GM12878 (cell line): ENCODE data around the gene SEC16A. TPM values are rescaled to one million over a fixed set of nuclear protein-coding genes. Genes with fewer than 3 reads are reported as not detected.
A peak's percentile ranks its signal among the peaks of the same experiment; 100 is the strongest.

ENCODE experiments used
- ATAC-seq: fragments of 200-7000 bp; cut with Tn5 transposase; 3 replicates; pipeline ENCODE4 v1.9.1; 2020; ENCODE audit warnings: mild to moderate bottlenecking, moderate library complexity
- BruUV-seq: library from RNA; stranded (reverse); fragments of 400-500 nt; replicated peaks from 2 replicates; lab custom pipeline; 2021; lab: Mats Ljungman, UMichigan
- CTCF ChIA-PET: fragments of 300-600 bp; sonication (Branson Sonifier 250); formaldehyde crosslinking; extraction: SDS; loops from one replicate; lab custom pipeline; 2021; ENCODE audit warnings: inconsistent platforms; lab: Yijun Ruan, JAX
- POLR2A ChIA-PET: fragments of 350-600 bp; formaldehyde crosslinking; extraction: SDS; loops from one replicate; lab custom pipeline; 2021; ENCODE audit warnings: inconsistent platforms; lab: Charles Lee
- RAD21 ChIA-PET: fragments of 300-600 bp; sonication (Branson Sonifier 250); formaldehyde crosslinking; loops from one replicate; lab custom pipeline; 2023; ENCODE audit warnings: antibody characterized with exemption; ENCODE audit not compliant: unreplicated experiment; lab: Charles Lee
- SMC1A ChIA-PET: fragments of 300-600 bp; sonication (Branson Sonifier 250); formaldehyde crosslinking; loops from one replicate; lab custom pipeline; 2023; ENCODE audit not compliant: unreplicated experiment, uncharacterized antibody; lab: Charles Lee
- DNase-seq: peaks from one replicate; pipeline ENCODE4 v3.0.0-alpha.2; 2011; ENCODE audit warnings: low read depth, low spot score
- FAIRE-seq: peaks from 3 replicates; lab custom pipeline; 2011; peaks lifted over from hg19 to GRCh38; lab: Jason Lieb, UNC
- H2AFZ ChIP-seq: 2 replicates; pipeline ENCODE4 v1.6.0; 2011; ENCODE audit warnings: low read depth, low read length, control low read depth; ENCODE audit not compliant: control insufficient read depth
- H3K27ac ChIP-seq: 2 replicates; pipeline ENCODE4 v1.5.1; 2011; ENCODE audit warnings: control low read depth; ENCODE audit not compliant: control insufficient read depth, insufficient read depth
- H3K27me3 ChIP-seq, 2 experiments: replicated peaks in 1 of 2; 2 replicates each; pipeline versions ENCODE4 v1.6.0 to v1.6.1; 2011; ENCODE audit warnings: low read length in 1 of 2; ENCODE audit not compliant: control insufficient read depth in 2 of 2, insufficient read depth in 2 of 2
- H3K36me3 ChIP-seq, 2 experiments: 2 replicates each; pipeline ENCODE4 v1.5.1; 2011; ENCODE audit warnings: low read length in 1 of 2; ENCODE audit not compliant: control insufficient read depth in 2 of 2, insufficient read depth in 2 of 2
- H3K4me1 ChIP-seq: 2 replicates; pipeline ENCODE4 v1.6.1; 2011; ENCODE audit warnings: mild to moderate bottlenecking, low read length, moderate library complexity, mixed read lengths; ENCODE audit not compliant: control insufficient read depth, insufficient read depth
- H3K4me2 ChIP-seq: 2 replicates; pipeline ENCODE4 v1.6.0; 2011; ENCODE audit warnings: control low read depth; ENCODE audit not compliant: control insufficient read depth, insufficient read depth
- H3K4me3 ChIP-seq: fragments of 200-600 bp; sonication (generic); 2 replicates; pipeline ENCODE4 v1.5.1; 2016
- H3K79me2 ChIP-seq: 2 replicates; pipeline ENCODE4 v1.6.0; 2011; ENCODE audit warnings: low read length; ENCODE audit not compliant: control insufficient read depth, insufficient read depth
- H3K9ac ChIP-seq: 2 replicates; pipeline ENCODE4 v1.8.0; 2011; ENCODE audit warnings: low read length, control low read depth, mixed read lengths; ENCODE audit not compliant: control insufficient read depth, insufficient read depth
- H3K9me3 ChIP-seq: replicated peaks from 3 replicates; pipeline ENCODE4 v1.5.1; 2011; ENCODE audit warnings: mild to moderate bottlenecking, low read length; ENCODE audit not compliant: control insufficient read depth, insufficient read depth
- H4K20me1 ChIP-seq: 2 replicates; pipeline ENCODE4 v1.6.0; 2011; ENCODE audit not compliant: control insufficient read depth, insufficient read depth
- CBFB ChIP-seq: IDR thresholded peaks from 2 replicates; pipeline ENCODE4 v1.6.1; 2016; ENCODE audit warnings: antibody characterized with exemption, low read depth
- CHD1 ChIP-seq: IDR thresholded peaks from 2 replicates; pipeline ENCODE4 v1.6.1; 2012; ENCODE audit warnings: low read depth, low read length, improper control_type of control experiment
- CHD4 ChIP-seq: fragments of 200-600 bp; sonication (generic); IDR thresholded peaks from 2 replicates; pipeline ENCODE4 v1.6.1; 2016; ENCODE audit warnings: mild to moderate bottlenecking
- HDGF ChIP-seq: fragments of 450-650 bp; IDR thresholded peaks from 2 replicates; pipeline ENCODE4 v1.6.1; 2016; ENCODE audit warnings: antibody characterized with exemption
- IKZF2 ChIP-seq, 2 experiments: fragments of 450-650 bp; IDR thresholded peaks; 2 replicates each; pipeline ENCODE4 v1.6.1; 2017; ENCODE audit warnings: mild to moderate bottlenecking in 2 of 2, moderate library complexity in 2 of 2
- MEF2B ChIP-seq: fragments of 450-650 bp; IDR thresholded peaks from 2 replicates; pipeline ENCODE4 v1.6.1; 2018; ENCODE audit warnings: mild to moderate bottlenecking, moderate library complexity; ENCODE audit not compliant: partially characterized antibody, poor library complexity, severe bottlenecking
- RAD21 ChIP-seq: IDR thresholded peaks from 2 replicates; pipeline ENCODE4 v1.6.1; 2011; ENCODE audit warnings: mild to moderate bottlenecking, low read depth, low read length, moderate library complexity; ENCODE audit not compliant: insufficient read depth
- SIX5 ChIP-seq: IDR thresholded peaks from 2 replicates; pipeline ENCODE4 v1.6.1; 2011; ENCODE audit warnings: mild to moderate bottlenecking, low read depth, low read length, moderate library complexity; ENCODE audit not compliant: severe bottlenecking
- SMAD1 ChIP-seq: fragments of 450-650 bp; IDR thresholded peaks from 2 replicates; pipeline ENCODE4 v1.6.1; 2018; ENCODE audit warnings: mild to moderate bottlenecking, low read depth; ENCODE audit not compliant: partially characterized antibody
- ZBED1 ChIP-seq: IDR thresholded peaks from 2 replicates; pipeline ENCODE4 v1.6.1; 2016; ENCODE audit warnings: borderline replicate concordance
- WGBS: methylation state at CpG from one replicate; pipeline ENCODE4 v1.1.6; 2016; ENCODE audit warnings: low lambda C conversion rate; ENCODE audit not compliant: insufficient replicate concordance, insufficient coverage; ENCODE audit errors: missing lambda C conversion rate; 5-methylcytosine and 5-hydroxymethylcytosine counted together
- in situ Hi-C: fragments of 300-500 bp; cut with MboI; formaldehyde crosslinking; loops from 9 replicates; pipeline ENCODE4 v1.14.3; 2018; ENCODE audit warnings: mixed read lengths
- intact Hi-C: fragments of 100-400 bp; cut with micrococcal nuclease; formaldehyde crosslinking; loops from one replicate; pipeline ENCODE4 v1.14.2; 2022; ENCODE audit not compliant: unreplicated experiment
- polyA plus RNA-seq, 11 experiments: library from polyadenylated mRNA; depleted of rRNA in 4 of 11; unstranded in 6 of 11; stranded (reverse) in 5 of 11; fragments of >200 nt; fragmentation: Nextera tagmentation in 4 of 11; fragmentation: Illumina TruSeq in 1 of 11; extraction: Ambion mirVana in 4 of 11; extraction: Trizol in 1 of 11; gene quantifications; 1 replicate in 1 of 11; 2 replicates in 10 of 11; pipeline versions ENCODE4 v1.2.1 to v1.2.3, GENCODE V29; 2011 to 2016; ENCODE audit warnings: inconsistent platforms in 2 of 11, missing spikeins in 2 of 11, low read depth in 1 of 11
- total RNA-seq, 4 experiments: library from RNA; depleted of rRNA in 3 of 4; stranded (reverse); fragments of >200 nt in 3 of 4; fragmentation: Illumina TruSeq in 1 of 4; extraction: Trizol in 1 of 4; gene quantifications; 2 replicates each; pipeline versions ENCODE4 v1.2.1 to v1.2.3, GENCODE V29; 2013 to 2021
- TF ChIP-seq, protein P1 (sequence below): fragments of 450-650 bp; IDR thresholded peaks from 2 replicates; pipeline ENCODE4 v1.6.1; 2014; ENCODE audit warnings: mild to moderate bottlenecking
- TF ChIP-seq, protein P2 (sequence below): fragments of 450-650 bp; IDR thresholded peaks from 2 replicates; pipeline ENCODE4 v1.6.1; 2017; ENCODE audit warnings: low read depth, mild to moderate bottlenecking, moderate library complexity
- TF ChIP-seq, protein P3 (sequence below): fragments of 150-350 bp; IDR thresholded peaks from 2 replicates; pipeline ENCODE4 v1.6.1; 2014; ENCODE audit warnings: mild to moderate bottlenecking, low read depth, low read length
- TF ChIP-seq, protein P4 (sequence below): fragments of 450-650 bp; IDR thresholded peaks from 2 replicates; pipeline ENCODE4 v1.6.1; 2017; ENCODE audit warnings: mild to moderate bottlenecking

Gene SEC16A
- total and polyA plus RNA-seq, 10 of the 15 experiments (the other 5 are each of a cell fraction or from before 2014, with no cell fraction given), result 9.9 to 59.1 (median 21.7) TPM

DNA sequence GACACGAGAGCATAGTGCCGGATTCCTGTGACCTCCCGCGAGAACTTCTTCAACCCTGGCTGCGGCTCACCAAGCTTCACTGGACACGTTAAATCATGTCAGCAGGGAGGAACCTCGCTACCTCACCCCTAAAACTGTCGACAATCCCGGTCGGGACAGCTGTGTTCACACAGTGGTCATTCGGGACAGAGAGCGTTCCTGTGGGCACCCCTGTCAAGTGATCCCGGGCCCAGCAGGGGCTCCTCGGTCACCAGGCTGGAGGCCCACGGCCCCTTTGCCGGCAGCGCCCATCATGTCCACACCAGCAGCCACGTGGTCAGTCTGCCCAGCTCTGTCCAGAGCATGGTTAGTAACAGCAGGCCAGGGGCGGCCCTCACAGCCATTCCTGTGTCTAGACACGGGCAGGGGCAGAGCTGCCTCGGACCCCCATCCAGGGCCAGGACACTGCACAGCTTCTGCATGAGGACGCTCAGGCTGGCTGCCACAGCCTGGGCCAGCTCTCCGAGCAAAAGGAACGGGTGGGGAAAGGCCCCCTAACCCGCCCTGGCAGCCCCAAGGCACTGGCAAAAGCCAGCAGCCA lies 46.7 kb downstream of the SEC16A start:
- no peak overlapping the region for H3K27ac ChIP-seq
- H3K4me3 ChIP-seq, result no peak overlapping the region
- in situ Hi-C loops (no loop called here), intact Hi-C loops (no loop called here)
- ChIA-PET RAD21 (interaction anchor here (1.0 kb wide), 1 partner anchor 23 kb away, joined by 3 read pairs; no protein-coding TSS in a partner anchor), SMC1A (interaction anchor here (1.3 kb wide), 1 partner anchor 27 kb away, joined by 3 read pairs; no protein-coding TSS in a partner anchor), CTCF (interaction anchor here (1.6 kb wide), 1 partner anchor 44 kb away, joined by 4 read pairs; no protein-coding TSS in a partner anchor), POLR2A (no interaction called here)
- ATAC-seq (no peak), FAIRE-seq (no peak), DNase-seq (no peak)
- WGBS, result 93% methylated on average over 25 of the region's 25 CpGs
- peaks cover 6% of the 10 kb centered on the region; the same call in 1 of the 2 replicates for H3K4me1 ChIP-seq
- no peak overlapping the region for H3K9ac ChIP-seq
- H3K9me3 ChIP-seq, result no peaks in the 10 kb centered on the region
- H4K20me1 ChIP-seq, result no peaks in the 10 kb centered on the region
- peak overlapping the region; percentile 48 for H3K4me2 ChIP-seq
- H3K36me3 ChIP-seq, result peaks cover 3 to 4% of the 10 kb centered on the region in 2 experiments
- peaks cover 40% of the 10 kb centered on the region for H3K79me2 ChIP-seq
- H3K27me3 ChIP-seq, result no peaks in the 10 kb centered on the region
- no peak overlapping the region for H2AFZ ChIP-seq
- BruUV-seq, result no TSS peak
- TF ChIP-seq RAD21, result no peak
- TF ChIP-seq, protein P1, sequence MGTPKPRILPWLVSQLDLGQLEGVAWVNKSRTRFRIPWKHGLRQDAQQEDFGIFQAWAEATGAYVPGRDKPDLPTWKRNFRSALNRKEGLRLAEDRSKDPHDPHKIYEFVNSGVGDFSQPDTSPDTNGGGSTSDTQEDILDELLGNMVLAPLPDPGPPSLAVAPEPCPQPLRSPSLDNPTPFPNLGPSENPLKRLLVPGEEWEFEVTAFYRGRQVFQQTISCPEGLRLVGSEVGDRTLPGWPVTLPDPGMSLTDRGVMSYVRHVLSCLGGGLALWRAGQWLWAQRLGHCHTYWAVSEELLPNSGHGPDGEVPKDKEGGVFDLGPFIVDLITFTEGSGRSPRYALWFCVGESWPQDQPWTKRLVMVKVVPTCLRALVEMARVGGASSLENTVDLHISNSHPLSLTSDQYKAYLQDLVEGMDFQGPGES, result no peak
- TF ChIP-seq, protein P2, sequence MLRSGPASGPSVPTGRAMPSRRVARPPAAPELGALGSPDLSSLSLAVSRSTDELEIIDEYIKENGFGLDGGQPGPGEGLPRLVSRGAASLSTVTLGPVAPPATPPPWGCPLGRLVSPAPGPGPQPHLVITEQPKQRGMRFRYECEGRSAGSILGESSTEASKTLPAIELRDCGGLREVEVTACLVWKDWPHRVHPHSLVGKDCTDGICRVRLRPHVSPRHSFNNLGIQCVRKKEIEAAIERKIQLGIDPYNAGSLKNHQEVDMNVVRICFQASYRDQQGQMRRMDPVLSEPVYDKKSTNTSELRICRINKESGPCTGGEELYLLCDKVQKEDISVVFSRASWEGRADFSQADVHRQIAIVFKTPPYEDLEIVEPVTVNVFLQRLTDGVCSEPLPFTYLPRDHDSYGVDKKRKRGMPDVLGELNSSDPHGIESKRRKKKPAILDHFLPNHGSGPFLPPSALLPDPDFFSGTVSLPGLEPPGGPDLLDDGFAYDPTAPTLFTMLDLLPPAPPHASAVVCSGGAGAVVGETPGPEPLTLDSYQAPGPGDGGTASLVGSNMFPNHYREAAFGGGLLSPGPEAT, result no peak
- no peak for TF ChIP-seq CHD1
- TF ChIP-seq CBFB, result no peak
- TF ChIP-seq SIX5, result no peak
- no peak for TF ChIP-seq ZBED1
- TF ChIP-seq MEF2B, result no peak
- no peak for TF ChIP-seq IKZF2 (IDR thresholded peaks at IDR 0.05)
- TF ChIP-seq CHD4, result no peak
- no peak for TF ChIP-seq HDGF
- TF ChIP-seq, protein P3, sequence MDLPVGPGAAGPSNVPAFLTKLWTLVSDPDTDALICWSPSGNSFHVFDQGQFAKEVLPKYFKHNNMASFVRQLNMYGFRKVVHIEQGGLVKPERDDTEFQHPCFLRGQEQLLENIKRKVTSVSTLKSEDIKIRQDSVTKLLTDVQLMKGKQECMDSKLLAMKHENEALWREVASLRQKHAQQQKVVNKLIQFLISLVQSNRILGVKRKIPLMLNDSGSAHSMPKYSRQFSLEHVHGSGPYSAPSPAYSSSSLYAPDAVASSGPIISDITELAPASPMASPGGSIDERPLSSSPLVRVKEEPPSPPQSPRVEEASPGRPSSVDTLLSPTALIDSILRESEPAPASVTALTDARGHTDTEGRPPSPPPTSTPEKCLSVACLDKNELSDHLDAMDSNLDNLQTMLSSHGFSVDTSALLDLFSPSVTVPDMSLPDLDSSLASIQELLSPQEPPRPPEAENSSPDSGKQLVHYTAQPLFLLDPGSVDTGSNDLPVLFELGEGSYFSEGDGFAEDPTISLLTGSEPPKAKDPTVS, result no peak
- TF ChIP-seq, protein P4, sequence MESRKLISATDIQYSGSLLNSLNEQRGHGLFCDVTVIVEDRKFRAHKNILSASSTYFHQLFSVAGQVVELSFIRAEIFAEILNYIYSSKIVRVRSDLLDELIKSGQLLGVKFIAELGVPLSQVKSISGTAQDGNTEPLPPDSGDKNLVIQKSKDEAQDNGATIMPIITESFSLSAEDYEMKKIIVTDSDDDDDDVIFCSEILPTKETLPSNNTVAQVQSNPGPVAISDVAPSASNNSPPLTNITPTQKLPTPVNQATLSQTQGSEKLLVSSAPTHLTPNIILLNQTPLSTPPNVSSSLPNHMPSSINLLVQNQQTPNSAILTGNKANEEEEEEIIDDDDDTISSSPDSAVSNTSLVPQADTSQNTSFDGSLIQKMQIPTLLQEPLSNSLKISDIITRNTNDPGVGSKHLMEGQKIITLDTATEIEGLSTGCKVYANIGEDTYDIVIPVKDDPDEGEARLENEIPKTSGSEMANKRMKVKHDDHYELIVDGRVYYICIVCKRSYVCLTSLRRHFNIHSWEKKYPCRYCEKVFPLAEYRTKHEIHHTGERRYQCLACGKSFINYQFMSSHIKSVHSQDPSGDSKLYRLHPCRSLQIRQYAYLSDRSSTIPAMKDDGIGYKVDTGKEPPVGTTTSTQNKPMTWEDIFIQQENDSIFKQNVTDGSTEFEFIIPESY, result no peak
- no peak for TF ChIP-seq SMAD1
